GM21723 (cell line): ENCODE measurements around the gene TULP4.
"Not testable (repeated sequence)": the region's sequence is repeated elsewhere in the genome, so short reads cannot be mapped to it uniquely, and the experiment has no call there.

Experiments used
- ATAC-seq: cut with Tn5 transposase; IDR thresholded peaks from one replicate; pipeline ENCODE4 v1.9.1; 2021; ENCODE audit warnings: mild to moderate bottlenecking, moderate library complexity; ENCODE audit not compliant: unreplicated experiment

Gene TULP4

DNA sequence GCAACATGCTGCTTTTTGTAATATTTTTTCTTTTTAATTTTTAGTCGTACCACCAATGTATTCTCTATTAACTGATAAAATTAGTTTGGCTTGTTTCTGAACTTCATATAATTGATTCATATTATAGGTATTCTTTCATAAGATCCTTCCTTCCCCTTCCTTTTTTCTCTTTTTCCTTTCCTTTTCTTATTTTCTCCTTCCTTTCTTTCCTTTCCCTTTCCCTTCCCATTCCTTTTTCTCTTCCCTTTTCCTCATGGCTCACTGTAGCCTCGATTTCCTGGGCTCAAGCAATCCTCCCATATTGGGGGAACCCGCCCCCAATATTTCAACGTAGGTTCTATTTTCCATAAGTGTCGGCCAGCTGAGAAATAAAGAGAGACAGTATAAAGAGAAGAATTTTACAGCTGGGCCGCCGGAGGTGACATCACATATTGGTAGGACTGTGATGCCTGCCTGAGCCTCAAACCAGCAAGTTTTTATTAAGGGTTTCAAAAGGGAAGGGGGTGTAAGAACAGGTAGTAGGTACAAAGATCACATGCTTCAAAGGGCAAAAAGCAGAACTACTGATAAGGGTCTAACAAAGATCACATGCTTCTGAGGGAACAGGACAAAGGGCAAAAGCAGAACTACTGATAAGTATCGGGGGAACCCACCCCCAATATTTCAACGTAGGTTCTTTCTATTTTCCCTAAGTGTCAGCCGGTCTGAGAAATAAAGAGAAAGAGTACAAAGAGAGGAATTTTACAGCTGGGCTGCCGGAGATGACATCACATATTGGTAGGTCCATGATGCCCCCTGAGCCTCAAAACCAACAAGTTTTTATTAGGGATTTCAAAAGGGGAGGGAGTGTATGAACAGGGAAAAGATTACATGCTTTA, 16.1 kb upstream of the TULP4 start:
- ATAC-seq = not testable (repeated sequence)

DNA sequence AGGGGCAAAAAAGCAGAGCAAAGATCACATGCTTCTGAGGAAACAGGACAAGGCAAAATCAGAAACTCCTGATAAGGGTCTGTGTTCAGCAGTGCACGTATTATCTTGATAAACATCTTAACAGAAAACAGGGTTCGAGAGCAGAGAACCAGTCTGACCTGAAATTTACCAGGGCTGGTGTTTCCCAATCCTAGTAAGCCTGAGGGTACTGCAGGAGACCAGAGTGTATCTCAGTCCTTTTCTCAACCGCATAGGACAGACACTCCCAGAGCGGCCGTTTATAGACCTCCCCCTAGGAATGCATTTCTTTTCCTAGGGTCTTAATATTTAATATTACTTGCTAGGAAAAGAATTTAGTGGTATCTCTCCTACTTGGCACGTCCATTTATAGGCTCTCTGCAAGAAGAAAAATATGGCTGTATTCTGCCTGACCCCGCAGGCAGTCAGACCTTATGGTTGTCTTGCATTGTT, 15.4 kb upstream of the TULP4 start:
- ATAC-seq = not testable (repeated sequence)

DNA sequence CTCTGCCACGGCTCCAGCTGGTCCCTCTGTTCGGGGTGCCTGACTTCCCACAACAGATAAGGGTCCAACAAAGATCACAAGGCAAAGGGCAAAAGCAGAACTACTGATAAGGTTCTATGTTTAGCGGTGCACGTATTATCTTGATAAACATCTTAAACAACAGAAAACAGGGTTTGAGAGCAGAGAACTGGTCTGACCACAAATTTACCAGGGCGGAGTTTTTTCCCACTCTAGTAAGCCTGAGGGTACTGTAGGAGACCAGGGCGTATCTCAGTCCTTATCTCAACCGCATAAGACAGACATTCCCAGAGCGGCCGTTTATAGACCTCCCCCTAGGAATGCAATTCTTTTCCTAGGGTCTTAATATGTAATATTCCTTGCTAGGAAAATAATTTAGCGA, 14.6 kb upstream of the TULP4 start:
- ATAC-seq = not testable (repeated sequence)

- not testable (repeated sequence) for ATAC-seq
These were observed 11.7 kb upstream of the TULP4 start for GRCh38 chr6:158300306-158301143.

- not testable (repeated sequence) for ATAC-seq
These were observed 10.7 kb upstream of the TULP4 start for GRCh38 chr6:158301561-158301960.

DNA sequence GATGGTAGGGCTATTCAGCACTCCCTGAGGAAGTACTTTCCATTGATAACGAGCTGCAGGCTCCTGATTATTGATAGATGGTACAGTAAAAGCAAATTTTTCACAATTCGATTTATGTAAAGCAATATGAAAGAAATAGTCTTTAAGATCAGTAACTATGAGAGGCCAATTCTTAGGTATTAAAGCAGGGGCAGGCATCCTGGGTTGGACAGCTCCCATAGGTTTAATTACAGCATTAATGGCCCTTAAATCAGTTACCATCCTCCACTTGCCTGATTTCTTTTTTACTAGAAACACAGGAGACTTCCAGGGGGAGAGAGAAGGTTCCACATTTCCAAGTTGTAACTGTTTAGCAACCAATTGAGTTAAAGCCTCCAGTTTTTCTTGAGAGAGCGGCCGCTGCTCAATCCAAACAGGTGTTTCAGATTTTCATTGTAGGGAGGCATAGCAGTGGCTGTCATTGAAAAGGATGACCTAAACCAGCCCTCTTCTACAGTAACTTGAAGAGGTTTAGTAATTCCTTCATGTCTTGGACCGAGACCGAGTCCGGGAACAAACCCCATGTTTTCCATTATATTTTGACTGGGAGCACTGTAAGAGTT, 10.0 kb upstream of the TULP4 start:
- ATAC-seq = not testable (repeated sequence)

GRCh38 chr6:158303210-158303731, 9.0 kb upstream of the TULP4 start:
- no peak for ATAC-seq

GRCh38 chr6:158304254-158304653, 8.0 kb upstream of the TULP4 start:
- no peak for ATAC-seq

DNA sequence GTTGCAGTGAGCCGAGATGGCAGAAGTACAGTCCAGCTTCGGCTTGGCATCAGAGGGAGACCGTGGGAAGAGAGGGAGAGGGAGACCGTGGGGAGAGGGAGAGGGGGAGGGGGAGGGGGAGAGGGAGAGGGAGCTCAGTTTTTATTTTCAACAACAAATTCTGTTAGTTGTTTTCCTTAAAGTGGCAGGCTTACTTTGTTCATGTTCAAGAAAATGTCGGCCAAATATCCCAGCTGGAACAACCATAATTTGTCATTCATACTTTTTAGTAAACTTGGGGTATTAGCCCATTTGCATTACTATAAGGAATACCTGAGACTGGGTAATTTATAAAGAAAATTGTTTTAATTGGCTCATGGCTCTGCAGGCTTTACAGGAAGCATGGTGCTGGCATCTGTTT, 2.5 kb upstream of the TULP4 start:
- no peak for ATAC-seq

- ATAC-seq = no peak
These were observed 1.1 kb upstream of the TULP4 start for GRCh38 chr6:158311193-158311592.

GRCh38 chr6:158311626-158312025, 639 bp upstream of the TULP4 start:
- ATAC-seq = no peak

GRCh38 chr6:158312672-158313397, 570 bp downstream of the TULP4 start:
- no peak for ATAC-seq

DNA sequence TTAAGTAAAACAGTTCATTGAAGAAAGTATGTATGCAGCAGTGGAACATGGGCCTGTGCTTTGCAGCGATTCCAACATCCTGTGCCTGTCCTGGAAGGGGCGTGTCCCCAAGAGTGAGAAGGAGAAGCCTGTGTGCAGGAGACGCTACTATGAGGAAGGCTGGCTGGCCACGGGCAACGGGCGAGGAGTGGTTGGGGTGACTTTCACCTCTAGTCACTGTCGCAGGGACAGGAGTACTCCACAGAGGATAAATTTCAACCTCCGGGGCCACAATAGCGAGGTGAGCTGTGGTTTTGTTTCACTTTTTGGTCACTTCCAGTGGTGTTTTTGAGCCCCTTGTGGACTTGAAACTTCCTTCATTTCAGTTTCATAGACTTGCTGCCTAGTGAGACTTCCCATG, 1.7 kb downstream of the TULP4 start:
- peak; percentile 80 for ATAC-seq

DNA sequence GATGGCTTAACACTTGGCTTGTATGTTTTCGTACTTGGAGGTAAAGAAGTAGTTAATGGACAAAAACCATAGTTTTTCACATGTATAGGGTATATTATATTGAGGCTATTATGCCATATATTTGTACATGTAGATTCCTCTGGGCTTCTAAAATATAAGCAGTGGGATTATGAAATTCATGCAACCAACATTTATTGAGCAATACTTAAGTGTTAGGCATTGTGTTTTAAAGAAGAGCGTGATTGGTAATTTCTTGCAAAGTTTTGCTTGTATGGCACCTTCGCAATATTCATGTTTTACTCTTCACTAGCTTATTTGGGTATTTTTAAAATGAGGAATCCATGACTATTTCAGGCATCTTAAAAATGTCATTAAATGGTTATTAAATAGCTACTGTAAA, 2.5 kb downstream of the TULP4 start:
- ATAC-seq = no peak

DNA sequence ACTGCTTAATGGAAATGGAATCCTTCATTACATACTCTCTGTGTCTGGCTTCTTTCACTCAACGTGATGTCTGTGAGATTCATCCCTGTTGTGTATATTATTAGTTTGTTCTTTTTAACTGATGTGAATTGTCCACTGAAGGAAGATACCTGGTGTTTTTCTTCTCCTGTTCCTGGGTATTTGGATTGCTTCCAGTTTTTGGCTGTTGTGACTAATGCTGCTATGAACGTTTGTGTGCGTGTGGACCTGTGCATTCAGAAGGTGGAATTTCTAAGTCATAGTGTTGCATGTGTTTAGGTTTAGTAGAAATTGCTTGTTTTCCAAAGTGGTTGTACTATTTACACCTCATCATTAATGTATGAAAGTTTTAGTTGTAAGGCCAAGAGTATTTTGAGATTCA, 3.8 kb downstream of the TULP4 start:
- ATAC-seq = no peak

DNA sequence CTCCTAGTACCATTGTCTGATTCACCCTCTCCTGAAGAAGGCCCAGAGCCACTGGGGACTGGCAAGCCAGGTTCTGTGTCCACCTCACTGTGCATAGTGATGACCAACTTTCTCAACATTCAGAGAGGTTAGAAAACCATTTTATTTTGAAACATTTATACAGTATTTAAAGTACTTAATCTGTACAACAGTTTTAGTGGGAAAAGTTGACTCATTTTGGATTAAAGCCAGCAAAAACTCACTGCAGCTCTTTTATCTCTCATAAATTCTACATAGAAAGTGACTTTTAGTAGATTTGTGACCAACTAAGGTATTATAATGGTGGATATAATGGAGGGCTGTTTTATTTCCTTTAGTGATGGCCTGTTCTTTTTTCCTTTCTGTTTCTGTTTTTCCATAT, 9.7 kb downstream of the TULP4 start:
- ATAC-seq = no peak

GRCh38 chr6:158322400-158322723, 10.1 kb downstream of the TULP4 start:
- ATAC-seq = no peak

- ATAC-seq = peak; percentile 53
These were observed 10.7 kb downstream of the TULP4 start for GRCh38 chr6:158322724-158323560.

GRCh38 chr6:158323561-158323958, 11.3 kb downstream of the TULP4 start:
- peak; percentile 44 for ATAC-seq

DNA sequence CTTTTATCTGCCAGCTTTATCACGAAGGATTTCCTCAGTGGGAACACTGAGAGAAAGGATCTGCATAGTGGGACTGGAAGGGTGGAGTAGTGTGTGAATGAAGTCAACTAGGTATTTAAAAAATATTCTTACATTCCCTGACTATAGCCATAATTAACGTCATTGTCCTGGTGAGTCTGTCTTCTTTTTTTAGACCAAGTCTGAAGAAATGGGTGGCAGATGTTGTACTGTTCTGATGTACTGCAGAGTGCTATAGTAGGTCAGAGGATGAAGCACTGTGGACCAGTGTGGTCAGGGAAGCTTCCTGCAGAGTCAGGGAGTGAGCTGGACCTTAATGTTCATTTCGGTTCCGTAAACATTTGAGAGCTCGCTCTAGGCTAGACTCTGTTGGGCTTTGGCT, 11.9 kb downstream of the TULP4 start:
- ATAC-seq = no peak
